Measurements from ENCODE around the gene SRXN1.

Gene SRXN1

GRCh38 chr20:635893-636338, 17.1 kb downstream of the SRXN1 start:
- no peak for DNase-seq (ENCODE audit: low read depth in 2 of 2)

- DNase-seq (ENCODE audit: low read depth in 2 of 2): no peak
Observed at GRCh38 chr20:635028-635892, 17.7 kb downstream of the SRXN1 start.

GRCh38 chr20:634148-634925, 18.7 kb downstream of the SRXN1 start:
- no peak for DNase-seq (ENCODE audit: low read depth in 2 of 2)

- DNase-seq (ENCODE audit: low read depth in 2 of 2): no peak
Observed at GRCh38 chr20:631101-631500, 21.9 kb downstream of the SRXN1 start.

GRCh38 chr20:626579-626978, 26.4 kb downstream of the SRXN1 start:
- no peak for DNase-seq (ENCODE audit: low read depth in 2 of 2)

GRCh38 chr20:625360-625932, 27.6 kb downstream of the SRXN1 start:
- no peak for DNase-seq (ENCODE audit: low read depth in 2 of 2)

GRCh38 chr20:623704-624103, 29.3 kb downstream of the SRXN1 start:
- DNase-seq (ENCODE audit: low read depth in 2 of 2): no peak

- DNase-seq (ENCODE audit: low read depth in 2 of 2): no peak
Observed at GRCh38 chr20:623021-623420, 30.0 kb downstream of the SRXN1 start.

GRCh38 chr20:622161-622560, 30.8 kb downstream of the SRXN1 start:
- no peak for DNase-seq (ENCODE audit: low read depth in 2 of 2)

GRCh38 chr20:621125-621756, 31.8 kb downstream of the SRXN1 start:
- DNase-seq (ENCODE audit: low read depth in 2 of 2): no peak

- DNase-seq (ENCODE audit: low read depth in 2 of 2): no peak
Observed at GRCh38 chr20:620246-620645, 32.8 kb downstream of the SRXN1 start.

- DNase-seq (ENCODE audit: low read depth in 2 of 2): no peak
Observed at GRCh38 chr20:618980-619379, 34.0 kb downstream of the SRXN1 start.

- DNase-seq (ENCODE audit: low read depth in 2 of 2): no peak
Observed at GRCh38 chr20:617934-618690, 34.9 kb downstream of the SRXN1 start.

GRCh38 chr20:615514-615913, 37.5 kb downstream of the SRXN1 start:
- no peak for DNase-seq (ENCODE audit: low read depth in 2 of 2)

GRCh38 chr20:611843-612185, 41.2 kb downstream of the SRXN1 start:
- no peak for DNase-seq (ENCODE audit: low read depth in 2 of 2)

- no peak for DNase-seq (ENCODE audit: low read depth in 2 of 2)
Observed at GRCh38 chr20:611047-611842, 41.8 kb downstream of the SRXN1 start.

GRCh38 chr20:610130-611046, 42.6 kb downstream of the SRXN1 start, which contains the start of gene TCF15:
Gene TCF15 (minus strand): TSS chr20:610309. CDS start chr20:610237, 72 bp downstream.
- DNase-seq (ENCODE audit: low read depth in 2 of 2): no peak

- no peak for DNase-seq (ENCODE audit: low read depth in 2 of 2)
Observed at GRCh38 chr20:609371-609964, 43.5 kb downstream of the SRXN1 start.

GRCh38 chr20:608970-609369, 44.0 kb downstream of the SRXN1 start:
- DNase-seq (ENCODE audit: low read depth in 2 of 2): no peak
